GM20431 (cell line): ENCODE data around the gene TET3.

Experiments
- in situ Hi-C: fragments of 300-500 bp; cut with MseI, MboI; formaldehyde crosslinking; loops from one replicate; pipeline ENCODE4 v1.15.0; 2020; ENCODE audit warnings: low sequenced_read_pairs; ENCODE audit not compliant: unreplicated experiment

TET3 gene

DNA sequence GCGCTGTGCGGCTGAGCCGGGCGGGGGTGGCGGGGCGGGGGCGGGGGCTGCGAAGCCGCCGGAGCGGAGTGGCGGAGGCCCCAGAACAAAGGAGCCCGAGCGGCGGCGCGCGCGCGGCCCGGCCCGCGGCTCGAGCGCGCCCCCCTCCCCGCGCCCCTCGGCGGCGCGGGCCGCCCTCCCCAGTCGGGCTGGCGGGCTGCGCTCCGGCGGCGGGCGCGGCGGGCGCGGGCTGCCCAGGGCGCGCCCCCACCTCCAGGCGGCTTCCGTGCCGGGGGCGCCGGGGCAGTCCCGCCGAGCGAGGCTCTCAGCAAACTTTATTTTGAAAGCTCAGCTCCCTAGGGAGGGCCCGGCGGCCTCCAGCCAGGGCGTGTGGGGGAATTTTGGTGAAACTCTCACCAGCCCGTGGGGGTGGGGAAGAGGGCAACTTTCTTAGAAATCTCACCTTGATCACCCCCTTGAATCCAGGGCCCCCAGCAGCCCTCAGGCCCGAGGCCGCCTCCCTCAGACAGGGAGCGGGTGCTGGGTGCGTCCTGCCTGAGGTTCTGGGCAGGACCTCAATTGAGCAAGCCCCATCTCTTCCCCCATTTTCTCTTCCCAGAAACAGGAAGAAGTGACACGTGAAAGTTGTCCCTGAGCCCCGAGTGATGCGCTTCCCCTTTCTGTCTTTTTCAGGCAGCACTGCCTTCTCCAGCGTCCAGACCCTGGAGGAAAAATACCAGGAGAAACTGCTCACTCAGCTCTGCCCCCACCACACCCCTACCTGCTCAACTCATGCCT is 786 bp downstream of the TET3 start:
- in situ Hi-C loops: no loop called here

GRCh38 chr2:73986085-73986681 is 1.5 kb downstream of the TET3 start:
- in situ Hi-C loops: no loop called here

- in situ Hi-C loops: no loop called here
Observed at GRCh38 chr2:73987109-73987947, 2.6 kb downstream of the TET3 start.

DNA sequence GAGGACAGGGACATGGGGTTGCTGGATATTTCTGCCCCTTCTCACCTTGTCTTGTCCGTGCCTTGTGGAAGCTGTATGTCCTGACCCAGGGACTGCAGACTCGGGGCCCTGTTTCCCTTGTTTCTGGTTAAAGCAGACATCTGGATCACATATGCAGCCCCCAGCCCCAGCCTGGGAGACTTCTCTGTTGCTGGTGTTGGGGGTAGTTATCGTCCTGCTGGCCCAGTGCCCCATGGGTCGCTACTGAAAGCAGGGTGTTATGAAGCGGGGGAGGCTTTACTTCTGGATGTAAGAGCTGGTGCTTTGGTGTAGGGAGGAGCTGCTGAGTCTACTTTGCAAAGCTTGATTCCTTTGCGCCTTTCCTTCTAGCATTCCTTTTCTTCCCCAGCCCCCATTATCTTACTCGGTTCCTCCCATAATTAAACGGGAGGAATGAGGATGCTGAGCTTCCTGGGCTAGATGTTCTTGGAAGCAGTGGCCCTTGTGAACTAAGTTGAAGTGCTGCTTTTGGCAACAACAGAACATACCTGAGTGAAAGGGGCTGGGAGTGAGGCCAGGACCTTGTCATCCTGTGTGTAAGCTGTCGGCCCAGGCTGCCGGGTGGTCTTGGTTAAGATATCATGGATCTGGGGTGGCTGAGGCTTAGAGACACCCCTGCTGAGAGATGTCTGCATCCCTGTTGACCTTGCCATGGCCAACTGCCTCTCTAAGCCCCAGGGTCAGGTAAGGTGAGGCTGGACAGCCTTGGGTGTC is 3.4 kb downstream of the TET3 start:
- in situ Hi-C loops: no loop called here

DNA sequence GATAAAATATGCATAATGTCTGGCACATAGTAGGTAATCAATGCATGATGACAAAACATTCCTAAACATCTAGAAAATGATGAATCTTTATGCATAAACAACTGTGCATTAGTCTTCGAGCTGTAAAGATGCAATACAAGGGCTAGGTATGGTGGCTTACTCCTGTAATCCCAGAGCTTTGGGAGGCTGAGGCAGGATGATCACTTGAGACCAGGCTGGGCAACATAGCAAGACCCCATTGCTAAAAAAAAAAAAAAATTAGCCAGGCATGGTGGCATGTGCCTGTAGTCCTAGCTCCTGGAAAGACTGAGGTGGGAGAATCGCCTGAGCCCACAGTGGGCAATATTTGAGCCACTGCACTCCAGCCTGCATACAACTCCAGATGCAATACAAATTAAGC is 5.3 kb downstream of the TET3 start:
- in situ Hi-C loops: no loop called here

- in situ Hi-C loops: no loop called here
Observed at GRCh38 chr2:73990531-73990930, 5.8 kb downstream of the TET3 start.

DNA sequence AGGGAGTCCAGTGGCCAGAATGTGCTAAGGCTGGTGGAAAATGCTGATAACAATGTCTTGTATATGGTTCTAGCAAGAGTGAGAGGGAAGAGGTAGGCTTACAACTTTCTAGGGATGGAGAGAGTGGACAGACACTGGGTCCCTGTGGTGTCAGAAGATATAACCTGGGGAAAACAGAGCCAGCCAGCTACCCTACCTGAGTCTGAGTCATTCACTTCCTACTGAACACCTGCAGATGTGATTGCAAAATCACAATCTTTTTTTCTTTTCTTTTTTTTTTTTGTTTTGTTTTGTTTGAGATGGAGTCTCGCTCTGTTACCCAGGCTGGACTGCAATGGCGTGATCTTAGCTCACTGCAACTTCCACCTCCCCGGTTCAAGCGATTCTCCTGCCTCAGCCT is 7.3 kb downstream of the TET3 start:
- in situ Hi-C loops: no loop called here

- in situ Hi-C loops: no loop called here
Observed at GRCh38 chr2:73993376-73993775, 8.7 kb downstream of the TET3 start.

DNA sequence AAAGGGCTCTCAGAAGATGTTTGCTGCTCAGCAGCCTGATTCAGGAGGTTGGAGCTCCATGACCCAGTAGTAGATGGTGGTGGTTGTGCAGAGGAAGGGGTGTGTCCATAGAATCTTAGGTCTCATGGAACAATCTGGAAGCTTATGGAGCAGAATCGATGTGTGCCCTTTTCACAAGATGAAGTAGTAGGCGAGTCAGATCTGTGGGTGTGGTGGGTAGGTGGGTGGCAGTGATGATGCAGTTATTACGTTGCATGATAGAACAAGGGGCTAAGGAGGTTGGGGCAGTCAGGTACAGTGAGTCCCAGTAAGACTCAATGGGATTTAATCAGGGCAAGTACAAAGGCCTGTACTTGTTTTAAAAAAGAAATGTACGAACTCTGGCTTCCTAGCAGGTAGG is 9.1 kb downstream of the TET3 start:
- in situ Hi-C loops: no loop called here

DNA sequence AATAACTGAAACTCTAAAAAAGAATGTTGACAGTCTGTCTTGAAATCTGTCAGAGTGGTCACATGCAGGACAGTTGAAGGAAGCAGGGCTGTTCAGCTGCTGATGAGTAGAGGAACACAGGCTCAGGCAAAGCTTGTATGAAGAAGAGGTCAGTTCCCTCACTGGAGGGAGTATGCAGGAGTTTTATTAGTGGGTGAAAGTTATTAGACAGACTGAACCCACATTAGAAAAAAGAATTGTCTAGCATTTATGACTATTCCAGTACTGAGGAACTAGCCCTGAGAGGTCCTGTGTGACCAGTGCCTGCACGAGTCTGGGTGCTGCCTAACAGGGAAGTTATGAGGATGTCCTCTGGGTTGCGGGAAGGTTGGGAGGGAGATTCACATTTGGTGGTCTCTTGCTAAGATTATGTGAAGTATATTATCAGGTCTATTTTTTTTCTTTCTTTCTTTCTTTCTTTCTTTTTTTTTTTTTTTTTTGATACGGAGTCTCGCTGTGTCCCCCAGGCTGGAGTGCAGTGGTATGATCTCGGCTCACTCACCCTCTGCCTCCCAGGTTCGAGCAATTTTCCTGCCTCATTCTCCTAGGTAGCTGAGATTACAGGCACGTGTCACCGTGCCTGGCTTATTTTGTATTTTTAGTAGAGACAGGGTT is 9.6 kb downstream of the TET3 start:
- in situ Hi-C loops: no loop called here

- in situ Hi-C loops: no loop called here
Observed at GRCh38 chr2:73995810-73996209, 11.1 kb downstream of the TET3 start.

DNA sequence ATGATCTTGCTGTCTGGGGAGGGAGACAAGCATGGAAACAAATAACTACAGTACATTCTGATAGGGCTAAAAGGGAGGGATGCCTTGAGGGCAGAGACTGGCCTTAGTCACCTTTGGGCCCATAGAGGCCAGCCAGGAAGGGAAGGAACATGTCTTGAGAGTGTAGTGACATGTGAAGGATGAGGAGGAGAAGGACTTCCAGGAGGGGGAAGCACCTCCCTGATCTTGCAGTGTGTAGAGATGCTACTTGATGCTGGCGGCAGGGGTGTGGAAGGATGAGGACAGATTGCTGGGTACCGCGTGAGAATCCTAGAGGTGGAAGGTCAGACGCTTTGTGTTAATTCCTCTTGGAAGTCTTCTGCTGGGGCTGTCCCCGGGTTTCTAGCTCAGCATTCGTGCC is 13.1 kb downstream of the TET3 start:
- in situ Hi-C loops: no loop called here

GRCh38 chr2:73998451-73998850 is 13.7 kb downstream of the TET3 start:
- in situ Hi-C loops: no loop called here

GRCh38 chr2:73998933-73999332 is 14.2 kb downstream of the TET3 start:
- in situ Hi-C loops: no loop called here

- in situ Hi-C loops: no loop called here
Observed at GRCh38 chr2:73999881-74000597, 15.3 kb downstream of the TET3 start.

DNA sequence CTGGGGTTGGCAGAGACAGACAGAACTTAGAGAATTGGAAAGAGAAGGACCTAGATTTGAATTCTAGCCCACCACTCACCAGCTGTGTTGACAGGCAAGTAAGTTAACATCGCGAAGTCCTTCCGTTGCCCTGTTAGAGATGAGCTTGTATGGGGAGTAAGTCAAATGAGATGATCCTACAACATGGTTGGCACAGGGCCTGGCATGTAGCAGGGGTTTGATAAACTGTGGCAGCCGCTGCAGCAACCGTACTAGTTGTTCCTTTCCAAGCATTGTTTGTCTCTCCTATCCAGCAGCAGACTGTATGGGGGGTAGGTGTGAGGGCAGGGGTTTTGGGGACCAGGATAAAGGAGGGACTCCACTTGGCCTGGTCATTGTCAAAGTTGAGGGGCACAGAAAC is 16.0 kb downstream of the TET3 start:
- in situ Hi-C loops: no loop called here

- in situ Hi-C loops: no loop called here
Observed at GRCh38 chr2:74001121-74001520, 16.4 kb downstream of the TET3 start.

DNA sequence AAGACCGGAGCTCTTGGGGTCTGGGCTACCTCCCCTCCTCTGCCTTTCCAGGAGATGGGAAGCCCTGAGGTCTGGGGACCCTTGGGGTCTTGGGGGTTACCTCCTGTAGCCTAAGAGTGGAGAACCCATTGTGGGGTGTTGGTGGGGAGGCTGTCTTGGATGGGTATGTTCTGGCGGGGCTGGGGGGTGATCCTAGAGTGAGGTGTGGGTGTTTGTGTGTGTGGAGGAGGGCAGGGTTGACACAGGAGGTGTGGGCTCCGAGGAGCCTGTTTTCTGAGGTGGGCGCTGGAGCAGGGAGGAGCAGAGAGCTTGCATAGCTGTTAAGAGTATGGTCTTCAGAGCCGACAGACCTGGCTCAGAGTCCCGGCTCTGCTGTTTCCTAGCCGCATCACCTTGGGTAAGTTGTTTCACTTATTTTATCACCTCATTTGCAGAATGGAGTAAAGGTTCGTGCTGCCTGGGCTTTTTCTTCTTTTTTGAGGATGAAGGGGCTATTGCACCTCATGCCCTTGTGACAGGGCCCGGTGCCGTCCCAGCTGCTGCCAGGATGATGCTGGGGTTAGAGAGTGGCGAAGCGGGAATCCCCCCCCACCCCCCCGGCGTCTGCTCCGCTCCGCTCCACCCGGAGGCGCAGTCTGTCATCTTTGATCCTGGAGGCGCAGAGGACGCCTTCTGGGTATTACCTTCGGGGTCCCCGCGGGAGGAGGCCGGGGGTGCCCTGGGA is 17.2 kb downstream of the TET3 start:
- in situ Hi-C loops: no loop called here
